ENCODE measurements around the gene CFAP206. TPM values are rescaled to one million over a fixed set of nuclear protein-coding genes. Genes with fewer than 3 reads are reported as not detected.
"Not testable (repeated sequence)": the region's sequence is repeated elsewhere in the genome, so short reads cannot be mapped to it uniquely, and the experiment has no call there.

Gene CFAP206
- total RNA-seq, 2 experiments from 2014 or later: not detected

DNA sequence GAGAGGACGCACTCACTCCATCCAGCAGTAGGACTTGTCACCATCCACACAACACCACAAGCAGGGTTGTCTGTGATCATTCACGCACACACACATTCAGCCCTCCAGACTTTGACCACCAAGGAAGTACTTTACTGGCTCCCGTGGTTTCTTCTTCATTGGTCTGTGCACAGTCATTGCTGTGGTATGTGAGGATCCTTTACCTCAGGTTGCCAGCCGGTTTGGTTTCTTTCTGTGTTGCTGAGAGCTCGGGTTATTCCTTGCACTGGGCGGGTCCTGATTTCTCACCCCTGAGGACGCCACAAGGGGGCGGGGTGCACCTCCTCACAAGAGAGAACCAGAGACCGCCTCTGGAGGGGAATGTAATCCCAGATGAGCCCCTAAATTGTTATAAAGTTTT, 76.2 kb downstream of the CFAP206 start:
- DNase-seq (peak; percentile 41), ATAC-seq (peak; percentile 36)
- no peak overlapping the region for H3K4me3 Mint-ChIP-seq
- peaks cover 18% of the 10 kb centered on the region for H3K36me3 Mint-ChIP-seq (ENCODE audit: low read depth)
- ChIA-PET POLR2A (no interaction called here), CTCF (interaction anchor here (1.2 kb wide), 1 partner anchor 1170 kb away, joined by 3 read pairs; no protein-coding TSS in a partner anchor)
- intact Hi-C loops (cut with DNase I, micrococcal nuclease): no loop called here
- H3K27ac Mint-ChIP-seq: no peak overlapping the region
- no peaks in the 10 kb centered on the region for H3K4me1 Mint-ChIP-seq
- H3K27me3 Mint-ChIP-seq: no peaks in the 10 kb centered on the region
- H3K9me3 Mint-ChIP-seq (ENCODE audit: low read depth): no peaks in the 10 kb centered on the region

DNA sequence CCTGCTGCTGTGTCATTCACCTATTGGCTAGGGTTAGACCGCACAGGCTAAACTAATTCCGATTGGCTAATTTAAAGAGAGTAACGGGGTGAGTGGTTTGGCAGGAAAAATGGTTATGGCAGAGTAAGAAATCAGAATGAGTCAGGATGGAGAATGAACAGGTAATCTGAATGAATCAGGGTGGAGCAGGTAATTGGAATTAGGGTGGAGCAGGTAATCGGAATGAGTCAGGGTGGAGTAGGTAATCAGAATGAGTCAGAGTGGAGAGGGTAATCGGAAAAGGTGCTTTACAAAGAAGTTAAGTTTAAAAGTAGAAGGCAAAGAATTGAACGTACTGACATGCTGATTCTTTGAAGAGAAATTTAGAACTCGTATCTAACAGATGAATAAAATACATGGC, 76.7 kb downstream of the CFAP206 start:
- no peak for DNase-seq
- POLR2A ChIA-PET: no interaction called here

GRCh38 chr6:87487555-87487954, 79.8 kb downstream of the CFAP206 start:
- ChIA-PET POLR2A (no interaction called here), CTCF (no interaction called here)
- ATAC-seq (no peak), DNase-seq (no peak)
- Mint-ChIP-seq H3K27me3 (no peaks in the 10 kb centered on the region), H3K4me3 (no peak overlapping the region), H3K36me3 (ENCODE audit: low read depth) (peaks cover 13% of the 10 kb centered on the region), H3K27ac (no peak overlapping the region), H3K4me1 (no peaks in the 10 kb centered on the region), H3K9me3 (ENCODE audit: low read depth) (no peaks in the 10 kb centered on the region)
- intact Hi-C loops (cut with DNase I, micrococcal nuclease): no loop called here

More for the DNA sequence above, 76.7 kb downstream of the CFAP206 start:
- Mint-ChIP-seq H3K9me3 (ENCODE audit: low read depth) (no peaks in the 10 kb centered on the region), H3K36me3 (ENCODE audit: low read depth) (peaks cover 13% of the 10 kb centered on the region), H3K4me1 (no peaks in the 10 kb centered on the region), H3K27ac (no peak overlapping the region), H3K27me3 (no peaks in the 10 kb centered on the region), H3K4me3 (no peak overlapping the region)
- no peak for ATAC-seq
- CTCF ChIA-PET: interaction anchor here (1.2 to 1.8 kb wide), 3 partner anchors 15 to 1169 kb away, joined by 3 to 9 read pairs (median 3); no protein-coding TSS in a partner anchor
- intact Hi-C loops (cut with DNase I, micrococcal nuclease): no loop called here

GRCh38 chr6:87489326-87489725, 81.6 kb downstream of the CFAP206 start:
- H3K27me3 Mint-ChIP-seq; ATAC-seq; H3K4me3 Mint-ChIP-seq; intact Hi-C loops (cut with DNase I, micrococcal nuclease); H3K4me1 Mint-ChIP-seq; DNase-seq; H3K27ac Mint-ChIP-seq; H3K9me3 Mint-ChIP-seq (ENCODE audit: low read depth): not testable (repeated sequence)
- POLR2A ChIA-PET: interaction anchor here (0.6 kb wide), 1 partner anchor 13 kb away, joined by 4 read pairs; no protein-coding TSS in a partner anchor
- CTCF ChIA-PET: interaction anchor here (0.6 kb wide), 1 partner anchor 814 kb away, joined by 4 read pairs; no protein-coding TSS in a partner anchor
- H3K36me3 Mint-ChIP-seq (ENCODE audit: low read depth): peaks cover 12% of the 10 kb centered on the region

DNA sequence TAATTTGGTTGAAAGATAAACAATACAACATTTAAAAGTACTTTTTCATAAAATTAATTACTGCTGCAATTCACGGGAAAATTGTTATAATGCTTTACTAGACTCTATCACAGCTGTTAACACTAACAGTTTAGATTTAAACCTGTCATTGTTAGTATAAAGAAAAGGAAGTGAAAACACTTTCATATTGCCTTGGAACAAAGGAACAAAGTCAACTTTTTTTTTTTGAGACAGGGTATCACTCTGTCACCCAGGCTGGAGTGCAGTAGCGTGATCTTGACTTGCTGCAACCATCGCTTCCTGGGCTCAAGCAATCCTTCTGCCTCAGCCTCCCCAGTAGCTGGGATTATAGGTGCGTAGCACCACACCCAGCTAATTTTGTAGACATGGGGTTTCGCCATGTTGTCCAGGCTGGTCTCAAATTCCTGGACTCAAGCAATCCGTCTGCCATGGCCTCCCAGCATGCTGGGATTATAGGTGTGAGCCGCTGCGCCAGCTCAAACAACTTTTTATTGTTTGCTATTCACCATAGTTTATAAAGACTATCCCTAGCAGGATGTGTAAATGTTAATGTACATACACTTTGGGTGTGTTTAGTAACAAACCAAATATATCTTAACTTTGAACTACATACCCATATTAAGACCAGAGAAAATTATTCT, 87.1 kb downstream of the CFAP206 start:
- Mint-ChIP-seq H3K36me3 (ENCODE audit: low read depth) (peaks cover 7% of the 10 kb centered on the region), H3K27me3 (no peaks in the 10 kb centered on the region), H3K4me1 (peaks cover 2% of the 10 kb centered on the region), H3K4me3 (no peak overlapping the region), H3K9me3 (ENCODE audit: low read depth) (no peaks in the 10 kb centered on the region), H3K27ac (no peak overlapping the region)
- intact Hi-C loops (cut with DNase I, micrococcal nuclease): no loop called here
- POLR2A ChIA-PET: interaction anchor here (0.5 to 0.6 kb wide), 2 partner anchors 148 to 336 kb away, joined by 3 to 5 read pairs; no protein-coding TSS in a partner anchor
- DNase-seq: no peak
- ATAC-seq: no peak
- CTCF ChIA-PET: interaction anchor here (0.7 to 1.7 kb wide), 5 partner anchors 9 to 202 kb away, joined by 3 to 6 read pairs (median 4); no protein-coding TSS in a partner anchor

- ChIA-PET POLR2A (no interaction called here), CTCF (no interaction called here)
- Mint-ChIP-seq H3K27ac (no peak overlapping the region), H3K27me3 (no peaks in the 10 kb centered on the region), H3K4me3 (no peak overlapping the region), H3K4me1 (peaks cover under 1% of the 10 kb centered on the region), H3K9me3 (ENCODE audit: low read depth) (no peaks in the 10 kb centered on the region), H3K36me3 (ENCODE audit: low read depth) (peaks cover 7% of the 10 kb centered on the region)
- intact Hi-C loops (cut with DNase I, micrococcal nuclease): no loop called here
- peak; percentile 44 for ATAC-seq
- DNase-seq: no peak
These were observed 90.3 kb downstream of the CFAP206 start for GRCh38 chr6:87498048-87498447.

DNA sequence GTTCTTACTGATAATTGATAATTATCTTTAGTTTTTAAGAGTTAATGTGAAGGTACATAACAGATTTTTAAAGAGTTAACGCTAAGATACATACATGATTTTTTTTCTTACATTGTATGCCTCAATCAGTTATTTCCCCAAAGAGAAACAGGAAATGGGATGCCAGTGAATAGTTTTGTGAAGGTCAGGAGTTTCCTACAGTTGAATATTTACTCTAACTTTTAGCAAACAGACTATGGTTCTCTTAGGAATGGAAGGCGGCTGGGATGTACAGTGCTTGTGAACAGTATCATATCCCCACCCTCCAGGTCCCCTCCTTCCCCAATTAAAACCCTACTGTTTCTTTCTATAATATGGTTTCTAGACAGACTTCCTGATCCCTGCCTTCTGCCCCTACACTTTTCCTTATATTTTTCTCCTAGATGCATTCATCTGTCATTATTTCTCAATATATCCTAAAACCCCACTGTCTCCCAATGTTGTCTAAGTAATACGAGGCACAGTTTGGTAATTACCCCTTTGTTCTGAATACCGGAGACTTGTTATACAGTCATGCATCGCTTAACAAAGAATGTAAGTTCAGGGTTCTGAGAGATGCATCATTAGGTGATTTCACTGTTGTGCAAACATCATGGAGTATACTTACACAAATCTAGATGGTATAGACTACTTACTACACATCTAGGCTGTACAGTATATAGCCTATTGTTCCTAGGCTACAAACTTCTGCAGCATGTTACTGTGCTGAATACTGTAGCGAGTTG, 94.2 kb downstream of the CFAP206 start:
- ChIA-PET POLR2A (interaction anchor here (0.6 kb wide), 1 partner anchor 12 kb away, joined by 4 read pairs; no protein-coding TSS in a partner anchor), CTCF (interaction anchor here (2.4 kb wide), 1 partner anchor 8 kb away, joined by 6 read pairs; no protein-coding TSS in a partner anchor)
- DNase-seq: no peak
- H3K36me3 Mint-ChIP-seq (ENCODE audit: low read depth): peaks cover 29% of the 10 kb centered on the region
- H3K9me3 Mint-ChIP-seq (ENCODE audit: low read depth): no peaks in the 10 kb centered on the region
- H3K27ac Mint-ChIP-seq: peak overlapping the region; percentile 12
- no peak for ATAC-seq
- no peak overlapping the region for H3K4me3 Mint-ChIP-seq
- no peaks in the 10 kb centered on the region for H3K27me3 Mint-ChIP-seq
- H3K4me1 Mint-ChIP-seq: peaks cover 3% of the 10 kb centered on the region
- intact Hi-C loops (cut with DNase I, micrococcal nuclease): no loop called here

DNA sequence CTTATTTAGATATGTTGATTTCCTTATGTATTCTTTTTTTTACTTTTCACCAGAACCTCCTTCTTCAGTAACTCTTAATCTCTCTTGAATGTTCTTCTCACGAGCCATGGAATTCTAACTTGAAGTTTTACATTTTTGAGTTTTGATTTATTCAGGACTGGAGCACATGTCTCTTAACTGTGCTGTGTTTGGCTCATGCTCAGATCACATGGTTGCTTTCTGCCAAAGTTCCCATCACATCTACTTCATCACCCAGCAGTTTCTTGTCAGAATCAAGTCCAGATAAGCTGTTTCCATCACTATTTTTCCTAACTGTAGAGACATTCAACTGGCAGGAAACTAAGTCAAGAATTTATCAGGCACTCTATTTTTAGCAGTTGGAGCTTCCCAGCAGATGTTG, 96.7 kb downstream of the CFAP206 start:
- Mint-ChIP-seq H3K36me3 (ENCODE audit: low read depth) (peaks cover 34% of the 10 kb centered on the region), H3K27ac (peak overlapping the region; percentile 27), H3K4me3 (no peak overlapping the region), H3K27me3 (no peaks in the 10 kb centered on the region), H3K9me3 (ENCODE audit: low read depth) (no peaks in the 10 kb centered on the region), H3K4me1 (peaks cover 3% of the 10 kb centered on the region)
- ATAC-seq (no peak), DNase-seq (no peak)
- ChIA-PET CTCF (interaction anchor here (0.9 to 2.4 kb wide), 2 partner anchors 8 to 10 kb away, joined by 3 to 6 read pairs; no protein-coding TSS in a partner anchor), POLR2A (no interaction called here)
- intact Hi-C loops (cut with DNase I, micrococcal nuclease): no loop called here

Other genes with a start within 250 kb of the CFAP206 start
- gene SMIM8, start 85.4 kb upstream of the CFAP206 start, total RNA-seq: 10 to 100 TPM in 1 of 2 experiments, 1 to 10 TPM in 1; 8.5 to 10.1 TPM
- not detected for gene GJB7, start 78.7 kb upstream of the CFAP206 start, total RNA-seq
- 1 to 10 TPM; 1.2 to 1.5 TPM for gene C6orf163, start 63.2 kb upstream of the CFAP206 start, total RNA-seq
- gene SLC35A1, start 65.0 kb downstream of the CFAP206 start, total RNA-seq: 1 to 10 TPM; 6.5 to 9.9 TPM
- gene RARS2, start 182.0 kb downstream of the CFAP206 start, total RNA-seq: 10 to 100 TPM; 20.8 to 24.7 TPM
- gene ORC3, start 182.2 kb downstream of the CFAP206 start, total RNA-seq: 10 to 100 TPM; 38.8 to 42.6 TPM